Jurkat, Clone E6-1 (cell line): ENCODE measurements around the gene LYRM2.
"Not testable (repeated sequence)": the region's sequence is repeated elsewhere in the genome, so short reads cannot be mapped to it uniquely, and the experiment has no call there.

Source experiments
- DNase-seq: peaks from one replicate; pipeline ENCODE4 v3.0.0-alpha.2; 2011; ENCODE audit warnings: low read depth, low spot score
- H3K4me3 ChIP-seq: 2 replicates; pipeline ENCODE4 v1.5.1; 2011; ENCODE audit warnings: mild to moderate bottlenecking, low read length, control low read depth, moderate library complexity

LYRM2 gene

DNA sequence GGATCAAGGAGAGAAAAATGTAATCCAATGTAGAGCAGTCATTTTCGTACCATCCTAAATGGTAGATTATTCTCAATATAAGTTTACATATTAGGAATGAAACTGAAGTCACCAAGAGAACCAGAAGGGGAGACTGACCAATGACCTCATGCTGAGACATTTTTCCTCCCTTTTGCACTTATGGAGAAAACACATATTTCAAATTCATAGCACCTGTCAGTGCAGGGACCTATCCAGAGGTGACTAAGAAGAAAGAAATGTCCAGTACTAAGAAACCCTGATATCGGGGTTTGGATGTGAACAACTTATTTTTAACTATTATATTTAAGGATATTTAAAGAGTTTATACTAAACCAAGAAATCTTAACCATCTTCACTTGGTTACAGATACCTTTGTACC lies 16.6 kb upstream of the LYRM2 start:
- DNase-seq = no peak

DNA sequence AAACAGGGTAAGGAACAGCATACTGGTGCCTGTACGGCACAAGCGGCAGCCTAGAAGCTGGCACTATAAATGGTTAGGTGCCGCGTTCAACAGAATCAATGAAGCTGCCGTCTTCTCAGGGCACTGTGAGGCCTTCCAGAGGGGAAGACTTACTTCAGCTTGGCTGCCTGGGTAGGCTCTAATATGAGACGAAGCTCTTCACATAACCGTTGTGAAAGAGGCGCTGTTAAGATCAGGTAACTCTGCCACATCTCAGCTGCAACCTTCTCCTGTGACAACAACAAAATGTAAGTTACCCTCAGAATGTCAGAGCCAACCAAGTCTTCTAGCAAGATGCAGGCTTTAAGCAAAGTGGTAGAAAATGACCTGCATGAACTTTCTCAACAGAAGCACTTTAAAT lies 12.0 kb upstream of the LYRM2 start:
- H3K4me3 ChIP-seq = no peak overlapping the region
- DNase-seq = no peak

More for the DNA sequence above, 16.6 kb upstream of the LYRM2 start:
- H3K4me3 ChIP-seq = no peak overlapping the region

DNA sequence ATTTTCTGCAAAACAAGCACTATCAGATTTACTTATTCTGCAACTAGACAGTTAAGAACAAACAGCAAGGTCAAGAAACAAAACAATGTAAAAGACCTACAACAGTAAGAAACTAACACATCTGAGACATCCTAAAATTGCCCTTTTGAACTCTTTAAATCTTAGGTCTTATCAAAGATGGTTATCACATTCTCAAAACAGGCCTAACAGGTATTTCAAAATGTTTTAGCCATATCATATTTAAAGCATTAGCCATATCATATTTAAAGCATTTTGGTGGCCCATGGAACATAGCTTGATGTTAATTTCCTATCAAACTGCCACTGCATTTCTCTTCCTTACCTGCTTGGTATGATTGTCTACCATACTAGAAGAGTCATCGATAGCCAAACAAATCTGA lies 11.1 kb upstream of the LYRM2 start:
- H3K4me3 ChIP-seq = no peak overlapping the region
- DNase-seq = no peak

- no peak overlapping the region for H3K4me3 ChIP-seq
- no peak for DNase-seq
Measured at GRCh38 chr6:89644864-89645263, 6.3 kb upstream of the LYRM2 start.

- H3K4me3 ChIP-seq = no peak overlapping the region
- DNase-seq = no peak
Measured at GRCh38 chr6:89643406-89643805, 4.9 kb upstream of the LYRM2 start.

DNA sequence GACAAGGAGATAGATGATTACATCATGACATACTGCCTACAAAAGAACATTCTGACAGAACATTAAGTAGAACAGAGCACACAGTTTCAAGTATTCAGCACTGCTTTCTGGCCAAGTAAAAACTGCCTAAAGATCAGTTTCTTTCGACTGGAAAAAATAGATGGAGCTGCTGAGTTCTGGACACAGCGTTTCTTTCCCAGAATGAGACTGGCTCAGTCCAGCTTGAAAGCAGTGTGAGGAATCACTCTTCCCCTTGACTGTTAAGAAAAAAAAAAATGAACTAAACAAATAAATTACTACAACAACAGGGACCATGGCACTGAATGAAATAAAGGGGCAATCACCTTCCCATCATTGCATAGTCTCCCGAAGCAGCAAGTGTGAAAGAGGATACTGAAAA lies 4.4 kb upstream of the LYRM2 start:
- DNase-seq = no peak
- no peak overlapping the region for H3K4me3 ChIP-seq

DNA sequence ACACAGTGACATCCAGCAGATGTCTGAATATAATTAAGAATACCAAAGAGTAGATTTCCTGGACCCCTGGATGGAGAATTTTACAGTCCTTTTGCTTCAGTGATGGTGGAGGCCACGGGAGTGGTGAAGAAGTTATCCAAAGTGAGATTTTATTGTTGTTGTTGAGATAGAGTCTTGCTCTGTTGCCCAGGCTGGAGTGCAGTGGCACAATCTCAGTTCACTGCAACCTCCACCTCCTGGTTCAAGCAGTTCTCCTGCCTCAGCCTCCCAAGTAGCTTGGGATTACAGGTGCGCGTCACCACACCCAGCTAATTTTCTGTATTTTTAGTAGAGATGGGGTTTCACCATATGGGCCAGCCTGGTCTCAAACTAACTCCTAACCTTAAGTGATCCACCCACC lies 3.0 kb upstream of the LYRM2 start:
- not testable (repeated sequence) for DNase-seq, H3K4me3 ChIP-seq

DNA sequence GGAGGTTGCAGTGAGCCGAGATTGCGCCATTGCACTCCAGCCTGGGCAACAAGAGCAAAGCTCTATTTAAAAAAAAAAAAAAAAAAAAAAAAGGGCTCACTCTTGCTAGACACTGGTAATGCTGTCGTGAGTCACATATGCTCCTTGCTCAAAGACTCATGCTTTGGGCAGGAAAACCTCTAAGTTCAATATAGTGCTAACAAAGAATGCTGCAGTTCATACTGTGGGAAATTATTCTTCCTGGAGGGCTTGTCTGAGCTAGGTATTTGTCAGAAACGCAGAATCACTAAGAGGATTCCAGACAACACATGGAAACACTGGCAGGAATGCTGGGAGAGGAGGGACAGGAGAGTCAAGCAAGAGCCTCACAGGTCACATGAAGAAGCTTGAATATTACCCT lies 2.3 kb upstream of the LYRM2 start:
- DNase-seq = no peak
- no peak overlapping the region for H3K4me3 ChIP-seq

DNA sequence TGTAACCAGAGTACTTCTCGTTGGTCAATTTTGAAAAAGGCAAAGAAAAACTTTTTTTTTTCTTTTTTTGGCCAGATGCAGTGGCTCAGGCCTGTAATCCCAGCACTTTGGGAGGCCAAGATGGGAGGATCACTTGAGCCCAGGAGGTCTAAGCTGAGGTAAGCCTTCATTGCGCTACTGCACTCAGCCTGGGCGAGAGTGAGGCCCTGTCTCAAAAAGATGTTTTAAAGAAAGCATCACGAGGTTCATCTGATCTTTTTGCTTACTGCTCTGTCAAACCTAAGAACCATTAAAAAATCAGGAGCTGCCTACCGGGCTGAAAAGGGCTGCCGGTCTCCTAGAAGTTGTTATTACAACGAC lies 607 bp downstream of the LYRM2 start:
- peak overlapping the region; percentile 70 for H3K4me3 ChIP-seq
- DNase-seq = no peak

GRCh38 chr6:89636412-89636811 lies 2.1 kb downstream of the LYRM2 start:
- DNase-seq, H3K4me3 ChIP-seq: not testable (repeated sequence)

DNA sequence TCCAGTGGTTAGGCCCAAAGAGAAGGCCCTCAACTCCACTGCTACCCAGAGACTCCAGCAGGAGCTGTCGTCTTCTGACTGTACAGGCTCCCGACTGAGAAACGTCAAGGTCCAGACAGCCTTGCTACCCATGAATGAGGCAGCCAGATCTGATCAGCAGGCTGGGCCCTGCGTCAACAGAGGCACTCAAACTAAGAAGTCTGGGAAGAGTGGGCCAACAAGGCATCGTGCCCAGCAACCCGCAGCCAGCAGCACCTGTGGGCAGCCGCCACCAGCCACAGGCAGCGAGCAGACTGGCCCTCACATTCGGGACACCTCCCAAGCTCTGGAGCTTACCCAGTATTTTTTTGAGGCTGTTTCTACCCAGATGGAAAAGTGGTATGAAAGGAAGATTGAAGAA lies 8.1 kb downstream of the LYRM2 start:
- H3K4me3 ChIP-seq = no peak overlapping the region

GRCh38 chr6:89623749-89624148 lies 14.8 kb downstream of the LYRM2 start:
- H3K4me3 ChIP-seq = no peak overlapping the region

More for the DNA sequence above, 8.1 kb downstream of the LYRM2 start:
- DNase-seq = no peak

GRCh38 chr6:89619567-89619966 lies 19.0 kb downstream of the LYRM2 start:
- no peak for DNase-seq
- no peak overlapping the region for H3K4me3 ChIP-seq

More at GRCh38 chr6:89623749-89624148, 14.8 kb downstream of the LYRM2 start:
- DNase-seq = no peak

DNA sequence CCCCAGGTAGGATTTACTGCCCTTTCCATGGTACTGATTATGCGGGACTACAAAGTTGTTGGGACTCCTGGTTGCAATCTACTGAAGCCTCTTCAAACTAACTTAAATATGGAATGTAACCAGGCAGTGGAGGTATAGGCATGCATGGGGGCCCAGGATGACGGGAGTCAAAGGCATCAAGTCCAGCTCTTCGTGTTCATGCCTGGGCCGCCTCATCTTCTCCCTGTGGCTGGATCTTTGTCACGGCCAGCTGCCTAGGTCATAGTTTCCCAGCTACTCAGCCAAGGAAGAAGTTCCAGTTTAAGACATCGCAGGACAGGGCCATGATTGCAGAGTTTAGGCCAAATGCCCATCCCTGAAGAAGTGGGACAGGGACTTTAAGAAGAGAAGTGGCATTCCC lies 20.5 kb downstream of the LYRM2 start:
- DNase-seq = no peak
- no peak overlapping the region for H3K4me3 ChIP-seq

- no peak for DNase-seq
- H3K4me3 ChIP-seq = no peak overlapping the region
Measured at GRCh38 chr6:89616531-89616930, 22.0 kb downstream of the LYRM2 start.

- DNase-seq = no peak
- H3K4me3 ChIP-seq = no peak overlapping the region
Measured at GRCh38 chr6:89615882-89616281, 22.7 kb downstream of the LYRM2 start.

- no peak for DNase-seq
- no peak overlapping the region for H3K4me3 ChIP-seq
Measured at GRCh38 chr6:89613790-89614189, 24.8 kb downstream of the LYRM2 start.

- no peak overlapping the region for H3K4me3 ChIP-seq
- no peak for DNase-seq
Measured at GRCh38 chr6:89612121-89612520, 26.4 kb downstream of the LYRM2 start.

DNA sequence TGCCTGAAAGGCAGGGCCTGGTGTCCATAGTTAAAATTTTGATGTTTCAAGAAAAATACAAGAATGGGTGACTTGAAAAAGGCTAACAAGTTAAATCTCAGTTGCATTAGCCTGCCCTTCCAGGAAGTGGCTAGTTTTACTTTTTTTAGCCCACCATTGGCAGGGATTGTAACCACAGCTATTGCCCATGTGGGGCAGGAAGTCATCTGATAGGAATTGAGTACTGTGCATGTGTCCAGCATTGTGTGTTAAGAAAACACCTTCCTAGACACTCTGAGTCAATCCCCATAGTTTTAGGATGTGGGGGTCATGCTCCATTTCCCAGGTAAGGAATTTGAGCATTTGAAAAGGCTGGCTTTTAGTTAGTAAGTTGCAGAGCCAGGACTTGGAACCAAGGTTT lies 26.9 kb downstream of the LYRM2 start:
- no peak overlapping the region for H3K4me3 ChIP-seq
- no peak for DNase-seq

- peak; percentile 57 for DNase-seq
- H3K4me3 ChIP-seq = no peak overlapping the region
Measured at GRCh38 chr6:89610149-89610642, 28.4 kb downstream of the LYRM2 start.

GRCh38 chr6:89605861-89606260 lies 32.7 kb downstream of the LYRM2 start:
- no peak for DNase-seq
- no peak overlapping the region for H3K4me3 ChIP-seq

- no peak for DNase-seq
- H3K4me3 ChIP-seq = no peak overlapping the region
Measured at GRCh38 chr6:89604653-89605052, 33.9 kb downstream of the LYRM2 start.
